ENCODE results near the gene BTBD16.

DNA sequence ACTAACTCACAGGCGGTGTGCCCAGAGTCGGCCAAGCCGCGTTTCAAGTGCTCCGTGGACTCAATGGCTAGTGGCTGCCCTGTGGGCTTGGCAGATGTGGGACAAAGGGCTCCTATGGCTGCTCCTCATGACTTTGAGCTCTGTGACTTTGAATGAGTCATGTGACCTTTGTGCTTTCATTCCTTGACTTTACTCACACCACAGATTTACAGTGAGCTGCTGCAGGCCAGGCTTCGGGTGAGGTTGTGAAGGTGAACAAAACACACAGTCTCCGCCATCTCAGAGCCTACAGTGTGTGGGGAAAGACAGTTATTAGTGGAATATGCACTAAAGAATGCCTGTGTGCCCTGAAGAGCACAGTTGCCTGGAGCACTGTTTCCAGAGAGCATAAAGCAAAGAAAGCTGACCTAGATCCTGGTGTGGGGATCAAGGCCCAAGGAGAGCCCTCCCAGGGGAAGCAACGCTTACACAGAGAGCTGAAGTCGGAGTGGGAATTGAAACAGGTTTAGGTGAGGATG is 73.7 kb downstream of the BTBD16 start:
- TF ChIP-seq, protein P1, sequence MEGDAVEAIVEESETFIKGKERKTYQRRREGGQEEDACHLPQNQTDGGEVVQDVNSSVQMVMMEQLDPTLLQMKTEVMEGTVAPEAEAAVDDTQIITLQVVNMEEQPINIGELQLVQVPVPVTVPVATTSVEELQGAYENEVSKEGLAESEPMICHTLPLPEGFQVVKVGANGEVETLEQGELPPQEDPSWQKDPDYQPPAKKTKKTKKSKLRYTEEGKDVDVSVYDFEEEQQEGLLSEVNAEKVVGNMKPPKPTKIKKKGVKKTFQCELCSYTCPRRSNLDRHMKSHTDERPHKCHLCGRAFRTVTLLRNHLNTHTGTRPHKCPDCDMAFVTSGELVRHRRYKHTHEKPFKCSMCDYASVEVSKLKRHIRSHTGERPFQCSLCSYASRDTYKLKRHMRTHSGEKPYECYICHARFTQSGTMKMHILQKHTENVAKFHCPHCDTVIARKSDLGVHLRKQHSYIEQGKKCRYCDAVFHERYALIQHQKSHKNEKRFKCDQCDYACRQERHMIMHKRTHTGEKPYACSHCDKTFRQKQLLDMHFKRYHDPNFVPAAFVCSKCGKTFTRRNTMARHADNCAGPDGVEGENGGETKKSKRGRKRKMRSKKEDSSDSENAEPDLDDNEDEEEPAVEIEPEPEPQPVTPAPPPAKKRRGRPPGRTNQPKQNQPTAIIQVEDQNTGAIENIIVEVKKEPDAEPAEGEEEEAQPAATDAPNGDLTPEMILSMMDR (IDR thresholded peaks at IDR 0.05) = no peak
- TF ChIP-seq ZFX (IDR thresholded peaks at IDR 0.05; ENCODE audit: borderline replicate concordance) = no peak
